Activated CD8-positive, alpha-beta memory T cell treated with anti-CD3 and anti-CD28 coated beads, Interleukin-2, amount 50 U/mL, for 1 hour (primary cell): Measurements from ENCODE around the gene EEF1AKMT4.

ENCODE experiments used
- DNase-seq: peaks from one replicate; pipeline ENCODE4 v3.0.0-alpha.2; 2020; ENCODE audit errors: extremely low read depth

Gene EEF1AKMT4

GRCh38 chr3:184235381-184236032 lies 14.0 kb upstream of the EEF1AKMT4 start:
- no peak for DNase-seq

DNA sequence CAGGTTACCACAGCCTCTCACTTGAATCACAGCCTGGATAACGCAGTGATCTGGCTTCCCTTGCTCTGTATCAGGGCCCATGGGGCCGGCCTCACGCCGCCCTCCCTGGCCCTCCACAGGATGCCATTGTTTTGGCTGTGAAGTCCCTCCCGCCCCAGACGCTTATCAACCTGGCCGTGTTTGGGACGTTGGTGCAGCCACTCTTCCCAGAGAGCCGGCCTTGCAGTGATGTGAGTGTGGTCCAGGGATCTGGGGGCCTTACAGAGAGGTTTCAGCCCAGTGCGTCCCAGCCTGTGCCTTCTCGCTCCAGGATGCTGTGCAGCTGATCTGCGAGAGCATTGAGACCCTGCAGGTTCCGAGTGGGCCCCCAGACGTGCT lies 13.4 kb upstream of the EEF1AKMT4 start:
- DNase-seq = no peak

DNA sequence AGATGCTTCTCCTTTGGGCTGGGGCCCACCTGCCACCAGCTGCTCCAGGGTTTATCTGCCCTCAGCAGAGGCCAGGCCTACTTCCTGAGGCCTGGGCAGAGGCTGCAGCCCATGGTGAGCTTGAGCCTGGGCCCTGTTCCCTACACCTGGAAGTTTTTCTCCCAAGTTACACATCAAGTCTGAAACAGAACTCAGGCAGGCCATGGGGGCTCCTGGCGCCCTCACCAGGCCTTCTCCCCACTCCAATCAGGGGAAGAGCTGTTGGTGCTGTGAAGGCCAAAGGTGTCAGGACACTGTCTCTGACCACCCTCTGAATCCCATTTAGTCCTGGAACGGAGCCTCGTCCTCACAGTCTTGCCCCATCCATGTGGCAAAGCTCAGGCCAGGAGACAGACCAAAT lies 12.8 kb upstream of the EEF1AKMT4 start:
- DNase-seq = no peak

GRCh38 chr3:184237211-184237610 lies 12.3 kb upstream of the EEF1AKMT4 start:
- DNase-seq = no peak

DNA sequence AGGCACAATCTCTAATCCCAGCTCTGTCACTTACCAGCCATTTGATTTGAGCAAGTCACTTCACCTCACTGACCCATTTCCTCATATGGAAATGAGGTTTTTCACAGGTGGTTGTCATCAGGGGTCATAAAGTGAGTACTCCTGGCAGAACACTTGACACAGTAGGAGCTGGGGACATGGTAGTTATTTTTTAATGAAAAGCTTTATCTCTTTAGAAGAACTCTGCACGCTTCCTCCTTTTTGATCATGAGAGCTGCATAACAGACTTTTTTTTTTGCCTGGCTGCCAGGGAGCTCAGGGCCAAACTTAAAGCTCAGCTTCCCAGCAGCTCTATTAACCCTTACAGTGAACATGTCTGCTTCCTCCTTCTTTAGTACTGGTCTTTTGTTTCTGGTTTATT lies 11.7 kb upstream of the EEF1AKMT4 start:
- DNase-seq = no peak

- no peak for DNase-seq
Measured at GRCh38 chr3:184238246-184238818, 11.1 kb upstream of the EEF1AKMT4 start.

DNA sequence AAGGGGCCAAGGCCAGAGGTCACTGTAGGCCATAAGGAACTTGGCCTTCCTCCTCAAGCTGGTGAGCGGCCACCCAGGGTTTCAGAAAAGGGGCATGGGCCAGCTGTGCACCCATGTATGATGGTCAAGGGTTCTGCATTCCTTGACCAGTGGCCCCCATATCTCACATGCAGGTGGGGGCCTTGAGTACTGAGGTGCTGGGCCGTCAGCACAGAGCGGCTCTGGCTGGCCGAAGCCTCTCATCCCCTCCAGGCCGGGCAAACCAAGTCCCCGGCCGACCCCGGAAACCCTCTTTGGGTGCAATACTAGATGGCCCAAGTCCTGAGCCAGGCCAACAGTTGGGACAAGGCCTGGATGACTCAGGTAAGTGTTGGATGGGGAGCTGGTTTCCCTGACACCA lies 10.3 kb upstream of the EEF1AKMT4 start:
- DNase-seq = no peak

DNA sequence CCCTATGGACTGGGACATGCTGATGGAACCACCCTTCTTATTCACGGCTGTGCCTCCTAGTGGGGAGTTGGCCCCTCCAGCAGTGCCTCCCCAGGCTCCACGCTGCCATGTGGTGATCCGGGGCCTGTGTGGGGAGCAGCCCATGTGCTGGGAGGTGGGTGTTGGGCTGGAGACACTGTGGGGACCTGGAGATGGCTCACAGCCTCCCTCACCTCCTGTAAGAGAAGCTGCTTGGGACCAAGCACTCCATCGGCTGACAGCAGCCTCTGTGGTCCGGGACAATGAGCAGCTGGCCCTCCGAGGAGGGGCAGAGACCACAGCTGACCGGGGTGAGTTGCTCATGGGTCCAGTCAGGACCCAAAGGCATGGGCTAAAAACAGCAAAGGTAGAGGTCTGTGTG lies 9.8 kb upstream of the EEF1AKMT4 start:
- no peak for DNase-seq

GRCh38 chr3:184240384-184241140 lies 8.9 kb upstream of the EEF1AKMT4 start:
- no peak for DNase-seq

DNA sequence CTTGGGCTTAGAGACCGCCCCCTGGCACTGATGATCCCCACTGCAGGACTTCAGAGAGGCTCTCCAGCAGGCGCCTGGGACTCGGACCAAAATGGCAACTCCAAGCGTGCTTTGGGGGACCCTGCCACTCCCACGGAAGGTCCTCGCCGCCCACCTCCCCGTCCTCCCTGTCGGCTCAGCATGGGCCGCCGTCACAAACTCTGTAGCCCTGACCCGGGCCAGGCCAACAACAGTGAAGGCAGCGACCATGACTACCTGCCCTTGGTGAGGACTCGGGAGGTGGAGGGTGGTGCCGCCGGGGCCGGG lies 8.4 kb upstream of the EEF1AKMT4 start:
- no peak for DNase-seq

GRCh38 chr3:184241447-184242296 lies 7.8 kb upstream of the EEF1AKMT4 start:
- no peak for DNase-seq

- no peak for DNase-seq
Measured at GRCh38 chr3:184242297-184242685, 7.2 kb upstream of the EEF1AKMT4 start.

DNA sequence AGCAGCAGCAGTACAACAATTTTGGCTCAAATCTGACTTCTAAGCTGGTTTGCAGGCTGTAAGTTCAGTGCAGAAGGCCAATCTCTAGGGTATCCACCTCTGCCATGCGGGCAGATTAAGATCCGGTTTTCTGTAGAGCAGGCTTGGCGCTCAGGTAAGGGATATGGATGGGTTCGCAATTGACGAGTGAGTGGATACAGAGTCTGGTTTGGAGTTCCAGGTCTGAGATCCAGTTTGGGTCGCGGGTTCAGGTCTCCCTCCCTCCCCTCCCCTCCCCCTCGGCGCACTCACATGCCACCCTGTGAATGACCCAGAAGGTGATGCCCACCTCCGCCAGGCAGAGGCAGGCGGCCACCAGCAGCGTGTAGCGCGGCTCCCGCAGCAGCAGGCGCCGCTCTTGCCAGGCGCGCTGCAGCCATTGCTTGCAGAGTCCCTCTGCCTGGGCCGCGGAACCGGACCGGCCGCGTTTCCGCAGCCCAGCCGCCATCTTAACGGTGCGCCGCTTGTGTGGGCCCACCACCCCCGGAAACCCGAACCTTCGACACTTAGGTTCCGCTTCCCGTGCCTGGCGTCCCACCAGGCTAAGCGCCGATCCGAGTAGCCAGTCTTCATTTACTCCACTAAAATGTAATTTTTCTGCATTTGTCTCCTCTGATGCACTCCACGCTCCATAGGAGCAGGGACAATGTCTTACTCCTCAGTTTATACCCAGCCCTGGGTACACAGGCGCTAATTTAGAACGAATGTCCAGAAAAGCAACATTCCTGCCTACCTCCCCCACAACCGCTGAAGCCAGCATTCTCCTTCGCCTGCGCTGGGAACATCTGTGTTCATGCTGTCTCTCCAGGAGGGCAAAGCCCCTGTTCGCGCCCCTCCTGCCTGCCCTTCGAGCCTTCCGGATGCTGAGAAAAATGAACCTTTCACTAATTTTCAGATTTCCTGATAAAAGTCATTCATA lies 739 bp upstream of the EEF1AKMT4 start, which contains the start of gene ALG3:
TSS of gene ALG3 (minus strand) at position 509 of the 958 bp plus-strand sequence. CDS start at position 487, 22 bp downstream.
- peak; percentile 50 for DNase-seq

- DNase-seq = peak; percentile 52
Measured at GRCh38 chr3:184250167-184250828, 826 bp downstream of the EEF1AKMT4 start.

DNA sequence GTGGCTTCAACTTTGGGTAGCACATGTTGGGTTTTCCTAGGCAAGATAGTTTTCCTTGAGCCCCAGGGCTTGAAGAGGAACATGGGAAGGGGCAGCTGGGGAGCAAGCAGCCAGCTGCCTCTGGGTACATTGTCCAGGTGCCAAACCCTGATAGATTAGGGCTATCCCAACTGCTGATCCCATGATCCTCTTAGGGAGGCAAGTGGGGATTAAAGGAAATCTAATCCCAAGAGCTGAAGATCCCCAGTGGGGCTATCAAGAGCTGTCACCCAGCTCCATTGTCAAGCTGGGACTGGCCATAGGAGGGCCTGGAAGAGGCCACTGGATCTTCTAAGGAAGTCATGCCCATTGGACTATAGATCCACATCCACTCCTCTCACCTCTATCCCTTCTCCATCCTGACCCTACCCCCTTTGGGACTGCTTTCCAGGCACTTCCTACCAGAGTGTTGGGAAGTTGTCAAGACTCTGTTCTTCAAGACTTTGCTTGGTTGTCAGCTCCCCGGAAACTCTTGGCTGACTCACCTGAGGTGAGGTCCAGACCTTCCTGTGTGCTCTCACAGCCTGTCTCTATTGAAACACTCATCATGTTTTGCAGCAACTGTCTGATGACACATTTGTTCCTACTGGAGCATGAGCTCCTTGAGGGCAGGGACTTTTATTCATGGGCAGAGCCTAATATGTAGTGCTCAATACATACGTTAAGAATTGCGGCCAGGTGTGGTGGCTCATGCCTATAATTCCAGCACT lies 6.0 kb downstream of the EEF1AKMT4 start:
- DNase-seq = no peak

- no peak for DNase-seq
Measured at GRCh38 chr3:184257083-184257915, 7.8 kb downstream of the EEF1AKMT4 start.

DNA sequence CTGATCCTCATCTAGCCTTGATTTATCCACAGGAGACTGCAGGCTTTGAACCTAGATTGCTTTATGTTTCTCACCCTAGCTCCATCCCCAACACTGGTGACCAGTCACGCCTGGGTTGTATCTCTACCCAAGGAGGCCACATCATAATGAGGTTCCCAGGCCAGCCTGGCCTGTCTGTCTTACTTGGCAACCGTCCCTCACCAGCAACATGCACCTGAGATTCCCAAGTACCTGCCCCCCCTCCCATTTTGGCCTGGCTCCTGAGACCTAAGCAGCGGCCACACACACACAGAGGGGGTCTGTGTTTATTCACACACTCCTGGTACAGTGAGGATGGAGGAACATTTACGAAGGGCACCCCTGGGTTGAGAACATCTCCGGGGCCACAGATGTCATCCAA lies 9.5 kb downstream of the EEF1AKMT4 start:
- DNase-seq = no peak

DNA sequence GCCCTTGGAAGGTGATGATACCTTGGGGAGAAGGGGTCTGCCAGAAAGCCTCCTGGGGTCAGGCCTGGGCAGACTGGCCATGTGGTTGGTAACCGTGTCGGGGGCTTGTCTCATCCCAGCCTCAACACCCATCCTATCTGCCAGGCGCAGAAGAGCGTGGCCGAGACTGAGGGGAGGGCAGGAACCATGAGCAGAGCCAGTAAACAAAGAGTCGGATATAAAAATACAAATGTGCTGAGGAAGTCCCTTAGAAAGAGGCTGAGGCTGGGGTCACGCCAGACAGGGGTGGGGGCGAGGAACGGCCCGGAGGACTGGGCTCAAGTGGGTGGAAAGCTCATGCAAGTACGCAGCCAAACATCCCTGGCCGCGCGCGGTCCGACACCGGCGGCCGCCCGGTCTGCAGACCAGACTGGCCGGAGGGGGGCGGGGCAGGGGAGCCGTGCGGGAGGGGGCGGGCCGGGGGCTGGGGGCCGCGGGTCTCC lies 10.0 kb downstream of the EEF1AKMT4 start:
- DNase-seq = no peak
